ENCODE measurements around the gene GRPEL1. TPM values are rescaled to one million over a fixed set of nuclear protein-coding genes. Genes with fewer than 3 reads are reported as not detected.

GRPEL1 gene
- total RNA-seq, 1 experiment from 2014 or later: 19.4 TPM

- Histone ChIP-seq H3K9me2 (replicated peaks; ENCODE audit: insufficient read depth, low read length) (no peaks in the 10 kb centered on the region), H4K20me1 (ENCODE audit: insufficient read depth, low read depth, low read length) (no peaks in the 10 kb centered on the region), H3K27ac (ENCODE audit: low read length) (no peak overlapping the region), H3K4me2 (ENCODE audit: low read depth, low read length, poor library complexity, severe bottlenecking) (peak overlapping the region; percentile 99), H3K9ac (ENCODE audit: low read length) (peak overlapping the region; percentile 73), H3K27me3 (ENCODE audit: low read length) (no peaks in the 10 kb centered on the region), H3K36me3 (ENCODE audit: insufficient read depth, low read length) (no peaks in the 10 kb centered on the region), H3K4me3 (ENCODE audit: low read length) (peak overlapping the region; percentile 82; the same call in 1 of the 2 replicates), H3K9me3 (ENCODE audit: low read length) (no peaks in the 10 kb centered on the region), H3K4me1 (ENCODE audit: low read length) (peaks cover 27% of the 10 kb centered on the region), H2AFZ (ENCODE audit: low read length) (peak overlapping the region; percentile 31; the same call in 1 of the 2 replicates), H3K79me2 (ENCODE audit: low read length) (no peaks in the 10 kb centered on the region)
- DNase-seq: peak; percentile 87
Observed at GRCh38 chr4:7101692-7102515, 34.0 kb upstream of the GRPEL1 start.

DNA sequence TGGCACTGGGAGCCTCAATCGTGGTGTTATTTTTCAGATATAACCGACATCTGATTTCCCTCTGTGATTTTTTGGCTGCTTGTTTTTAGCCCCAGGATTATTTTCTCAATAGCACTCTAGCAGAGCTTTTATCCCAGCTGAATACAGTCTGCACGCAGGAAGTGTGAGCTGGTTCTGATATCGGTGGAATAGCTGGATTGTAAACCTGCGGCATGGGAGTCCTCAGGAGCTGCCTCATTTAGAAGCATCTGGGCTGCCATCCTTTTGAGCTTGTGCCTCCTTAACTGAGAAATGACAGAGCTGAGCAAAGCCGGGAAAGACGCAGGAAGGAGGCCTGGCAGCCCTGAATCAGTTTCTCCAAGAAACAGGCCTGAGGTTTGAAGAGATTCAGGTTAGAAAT is 28.4 kb upstream of the GRPEL1 start:
- H3K79me2 ChIP-seq (ENCODE audit: low read length): no peaks in the 10 kb centered on the region
- H3K36me3 ChIP-seq (ENCODE audit: insufficient read depth, low read length): no peaks in the 10 kb centered on the region
- no peak overlapping the region for H3K4me3 ChIP-seq (ENCODE audit: low read length)
- no peaks in the 10 kb centered on the region for H3K9me3 ChIP-seq (ENCODE audit: low read length)
- H3K4me1 ChIP-seq (ENCODE audit: low read length): peaks cover 7% of the 10 kb centered on the region
- H3K9ac ChIP-seq (ENCODE audit: low read length): no peak overlapping the region
- no peaks in the 10 kb centered on the region for H4K20me1 ChIP-seq (ENCODE audit: insufficient read depth, low read depth, low read length)
- H2AFZ ChIP-seq (ENCODE audit: low read length): no peak overlapping the region
- H3K27me3 ChIP-seq (ENCODE audit: low read length): no peaks in the 10 kb centered on the region
- H3K4me2 ChIP-seq (ENCODE audit: low read depth, low read length, poor library complexity, severe bottlenecking): no peak overlapping the region
- H3K27ac ChIP-seq (ENCODE audit: low read length): no peak overlapping the region
- no peaks in the 10 kb centered on the region for H3K9me2 ChIP-seq (replicated peaks; ENCODE audit: insufficient read depth, low read length)
- DNase-seq: no peak

GRCh38 chr4:7095611-7096155 is 27.8 kb upstream of the GRPEL1 start:
- no peak overlapping the region for H3K4me2 ChIP-seq (ENCODE audit: low read depth, low read length, poor library complexity, severe bottlenecking)
- no peaks in the 10 kb centered on the region for H3K36me3 ChIP-seq (ENCODE audit: insufficient read depth, low read length)
- H2AFZ ChIP-seq (ENCODE audit: low read length): no peak overlapping the region
- no peaks in the 10 kb centered on the region for H3K9me3 ChIP-seq (ENCODE audit: low read length)
- peaks cover 3% of the 10 kb centered on the region for H3K4me1 ChIP-seq (ENCODE audit: low read length)
- H3K79me2 ChIP-seq (ENCODE audit: low read length): no peaks in the 10 kb centered on the region
- DNase-seq: no peak
- no peaks in the 10 kb centered on the region for H3K9me2 ChIP-seq (replicated peaks; ENCODE audit: insufficient read depth, low read length)
- no peak overlapping the region for H3K4me3 ChIP-seq (ENCODE audit: low read length)
- H3K27me3 ChIP-seq (ENCODE audit: low read length): no peaks in the 10 kb centered on the region
- no peaks in the 10 kb centered on the region for H4K20me1 ChIP-seq (ENCODE audit: insufficient read depth, low read depth, low read length)
- no peak overlapping the region for H3K27ac ChIP-seq (ENCODE audit: low read length)
- no peak overlapping the region for H3K9ac ChIP-seq (ENCODE audit: low read length)

DNA sequence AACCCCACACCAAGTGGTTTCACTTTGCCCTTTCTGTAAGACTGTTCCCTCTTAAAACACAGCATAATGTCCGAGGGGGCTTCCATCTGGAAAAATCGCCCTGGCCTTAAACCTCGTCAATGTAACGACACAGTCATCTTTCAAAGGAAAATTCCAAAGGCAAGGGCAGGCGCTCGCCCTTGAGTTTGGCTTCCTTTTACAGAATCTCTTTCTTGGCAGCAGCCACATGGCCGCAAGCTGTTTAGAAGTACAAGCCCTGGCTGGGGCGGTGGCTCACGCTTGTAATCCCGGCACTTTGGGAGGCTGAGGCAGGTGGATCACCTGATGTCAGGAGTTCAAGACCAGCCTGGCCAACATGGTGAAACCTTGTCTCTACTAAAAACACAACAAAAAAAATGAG is 27.1 kb upstream of the GRPEL1 start:
- no peak overlapping the region for H2AFZ ChIP-seq (ENCODE audit: low read length)
- no peaks in the 10 kb centered on the region for H3K36me3 ChIP-seq (ENCODE audit: insufficient read depth, low read length)
- H3K79me2 ChIP-seq (ENCODE audit: low read length): no peaks in the 10 kb centered on the region
- H3K4me3 ChIP-seq (ENCODE audit: low read length): no peak overlapping the region
- no peaks in the 10 kb centered on the region for H3K4me1 ChIP-seq (ENCODE audit: low read length)
- H3K27me3 ChIP-seq (ENCODE audit: low read length): no peaks in the 10 kb centered on the region
- no peak overlapping the region for H3K27ac ChIP-seq (ENCODE audit: low read length)
- no peak overlapping the region for H3K9ac ChIP-seq (ENCODE audit: low read length)
- no peaks in the 10 kb centered on the region for H3K9me2 ChIP-seq (replicated peaks; ENCODE audit: insufficient read depth, low read length)
- DNase-seq: no peak
- H3K9me3 ChIP-seq (ENCODE audit: low read length): no peaks in the 10 kb centered on the region
- H4K20me1 ChIP-seq (ENCODE audit: insufficient read depth, low read depth, low read length): no peaks in the 10 kb centered on the region
- no peak overlapping the region for H3K4me2 ChIP-seq (ENCODE audit: low read depth, low read length, poor library complexity, severe bottlenecking)

DNA sequence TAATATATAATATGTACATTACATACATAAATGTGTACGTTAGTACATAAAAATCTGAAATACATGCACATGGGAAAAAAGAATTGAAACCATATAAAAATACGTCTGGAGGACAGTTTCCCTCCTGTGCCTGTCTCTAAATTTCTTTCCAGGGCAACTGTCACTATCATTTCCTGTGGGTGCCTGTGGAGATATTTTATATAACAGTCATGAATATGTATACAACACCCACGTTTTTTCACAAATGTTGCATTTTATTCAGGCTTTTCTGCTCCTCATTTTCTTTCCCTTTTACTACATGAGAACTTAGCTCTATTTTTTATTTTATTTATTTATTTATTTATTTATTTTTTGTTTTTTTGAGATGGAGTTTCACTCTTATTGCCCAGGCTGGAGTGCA is 24.2 kb upstream of the GRPEL1 start:
- H3K4me3 ChIP-seq (ENCODE audit: low read length): no peak overlapping the region
- no peaks in the 10 kb centered on the region for H3K79me2 ChIP-seq (ENCODE audit: low read length)
- H3K36me3 ChIP-seq (ENCODE audit: insufficient read depth, low read length): no peaks in the 10 kb centered on the region
- no peaks in the 10 kb centered on the region for H4K20me1 ChIP-seq (ENCODE audit: insufficient read depth, low read depth, low read length)
- no peaks in the 10 kb centered on the region for H3K27me3 ChIP-seq (ENCODE audit: low read length)
- no peak overlapping the region for H2AFZ ChIP-seq (ENCODE audit: low read length)
- H3K9me3 ChIP-seq (ENCODE audit: low read length): no peaks in the 10 kb centered on the region
- no peak overlapping the region for H3K9ac ChIP-seq (ENCODE audit: low read length)
- no peak for DNase-seq
- no peaks in the 10 kb centered on the region for H3K9me2 ChIP-seq (replicated peaks; ENCODE audit: insufficient read depth, low read length)
- no peak overlapping the region for H3K4me2 ChIP-seq (ENCODE audit: low read depth, low read length, poor library complexity, severe bottlenecking)
- no peak overlapping the region for H3K27ac ChIP-seq (ENCODE audit: low read length)
- H3K4me1 ChIP-seq (ENCODE audit: low read length): no peaks in the 10 kb centered on the region

DNA sequence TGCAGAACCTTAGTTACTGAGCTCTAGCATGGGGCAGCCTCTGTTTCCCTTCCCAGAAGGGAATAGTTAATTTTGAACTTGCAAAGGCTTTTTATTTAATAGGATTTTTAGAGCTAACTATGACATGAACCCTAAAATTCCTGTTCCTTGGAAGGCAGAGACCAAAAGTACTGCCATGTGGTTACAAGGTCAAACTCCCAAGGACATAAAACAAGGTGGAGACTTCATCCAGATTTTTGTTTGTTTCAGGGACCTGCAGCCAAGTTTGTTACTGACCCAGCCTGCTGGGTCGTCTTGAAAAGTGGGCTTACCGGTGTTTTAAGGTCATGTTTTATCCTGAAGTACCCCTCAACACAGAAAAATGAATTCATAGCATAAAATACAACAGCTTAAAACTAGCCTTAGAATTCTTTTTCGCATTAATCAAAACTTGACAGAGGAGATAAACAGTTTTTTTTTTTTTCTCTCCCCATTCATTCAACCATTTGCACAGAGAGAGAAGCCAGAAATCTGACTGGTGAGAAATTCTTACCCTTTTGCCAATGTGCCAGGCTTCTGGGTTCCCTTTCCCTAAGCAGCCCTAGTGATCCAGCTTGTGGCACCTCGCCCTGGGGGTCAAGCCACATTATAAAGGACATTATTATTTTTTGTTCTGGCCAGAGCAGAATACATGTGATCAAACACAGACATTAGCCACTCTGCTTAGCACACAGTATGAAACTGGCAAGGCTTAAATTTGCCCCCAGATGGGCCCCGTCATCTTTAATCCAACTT is 21.5 kb upstream of the GRPEL1 start:
- H3K9me2 ChIP-seq (replicated peaks; ENCODE audit: insufficient read depth, low read length): no peaks in the 10 kb centered on the region
- no peak overlapping the region for H2AFZ ChIP-seq (ENCODE audit: low read length)
- no peaks in the 10 kb centered on the region for H3K36me3 ChIP-seq (ENCODE audit: insufficient read depth, low read length)
- H3K27ac ChIP-seq (ENCODE audit: low read length): no peak overlapping the region
- H3K4me1 ChIP-seq (ENCODE audit: low read length): peaks cover under 1% of the 10 kb centered on the region; the same call in 1 of the 2 replicates
- no peak overlapping the region for H3K4me2 ChIP-seq (ENCODE audit: low read depth, low read length, poor library complexity, severe bottlenecking)
- H4K20me1 ChIP-seq (ENCODE audit: insufficient read depth, low read depth, low read length): no peaks in the 10 kb centered on the region
- no peak for DNase-seq
- no peaks in the 10 kb centered on the region for H3K79me2 ChIP-seq (ENCODE audit: low read length)
- H3K27me3 ChIP-seq (ENCODE audit: low read length): no peaks in the 10 kb centered on the region
- no peak overlapping the region for H3K9ac ChIP-seq (ENCODE audit: low read length)
- H3K4me3 ChIP-seq (ENCODE audit: low read length): no peak overlapping the region
- H3K9me3 ChIP-seq (ENCODE audit: low read length): no peaks in the 10 kb centered on the region

- H3K4me1 ChIP-seq (ENCODE audit: low read length): peaks cover 5% of the 10 kb centered on the region
- no peak overlapping the region for H3K27ac ChIP-seq (ENCODE audit: low read length)
- H4K20me1 ChIP-seq (ENCODE audit: insufficient read depth, low read depth, low read length): no peaks in the 10 kb centered on the region
- no peaks in the 10 kb centered on the region for H3K9me3 ChIP-seq (ENCODE audit: low read length)
- no peak overlapping the region for H3K9ac ChIP-seq (ENCODE audit: low read length)
- H3K4me2 ChIP-seq (ENCODE audit: low read depth, low read length, poor library complexity, severe bottlenecking): no peak overlapping the region
- H2AFZ ChIP-seq (ENCODE audit: low read length): no peak overlapping the region
- no peaks in the 10 kb centered on the region for H3K79me2 ChIP-seq (ENCODE audit: low read length)
- DNase-seq: peak; percentile 62
- H3K9me2 ChIP-seq (replicated peaks; ENCODE audit: insufficient read depth, low read length): no peaks in the 10 kb centered on the region
- H3K27me3 ChIP-seq (ENCODE audit: low read length): no peaks in the 10 kb centered on the region
- H3K36me3 ChIP-seq (ENCODE audit: insufficient read depth, low read length): no peaks in the 10 kb centered on the region
- H3K4me3 ChIP-seq (ENCODE audit: low read length): no peak overlapping the region
Observed at GRCh38 chr4:7087036-7087435, 19.2 kb upstream of the GRPEL1 start.

- H4K20me1 ChIP-seq (ENCODE audit: insufficient read depth, low read depth, low read length): no peaks in the 10 kb centered on the region
- no peaks in the 10 kb centered on the region for H3K9me2 ChIP-seq (replicated peaks; ENCODE audit: insufficient read depth, low read length)
- no peaks in the 10 kb centered on the region for H3K79me2 ChIP-seq (ENCODE audit: low read length)
- peaks cover 5% of the 10 kb centered on the region for H3K4me1 ChIP-seq (ENCODE audit: low read length)
- H3K36me3 ChIP-seq (ENCODE audit: insufficient read depth, low read length): no peaks in the 10 kb centered on the region
- no peak overlapping the region for H3K9ac ChIP-seq (ENCODE audit: low read length)
- H3K4me3 ChIP-seq (ENCODE audit: low read length): no peak overlapping the region
- DNase-seq: no peak
- H3K27me3 ChIP-seq (ENCODE audit: low read length): no peaks in the 10 kb centered on the region
- H3K27ac ChIP-seq (ENCODE audit: low read length): no peak overlapping the region
- H3K9me3 ChIP-seq (ENCODE audit: low read length): no peaks in the 10 kb centered on the region
- no peak overlapping the region for H2AFZ ChIP-seq (ENCODE audit: low read length)
- H3K4me2 ChIP-seq (ENCODE audit: low read depth, low read length, poor library complexity, severe bottlenecking): no peak overlapping the region
Observed at GRCh38 chr4:7086384-7086783, 18.5 kb upstream of the GRPEL1 start.
